RWPE2 (cell line): ENCODE data around the gene PNCK.
"Not testable (repeated sequence)": the region's sequence is repeated elsewhere in the genome, so short reads cannot be mapped to it uniquely, and the experiment has no call there.

Source experiments
- ATAC-seq: fragments of 200-7000 bp; cut with Tn5 transposase; 3 replicates; pipeline ENCODE4 v1.9.1; 2021; ENCODE audit warnings: low read depth
- DNase-seq: peaks from one replicate; pipeline ENCODE4 v3.0.0-alpha.2; 2020; ENCODE audit warnings: low spot score
- H3K27ac ChIP-seq: fragments of 450-650 bp; 2 replicates; pipeline ENCODE4 v1.5.1; 2017; ENCODE audit warnings: mild to moderate bottlenecking; ENCODE audit not compliant: poor library complexity, severe bottlenecking
- H3K27me3 ChIP-seq: fragments of 250-450 bp; sonication (Bioruptor Pico); 2 replicates; pipeline ENCODE4 v1.5.1; 2021; ENCODE audit warnings: mild to moderate bottlenecking, moderate library complexity; ENCODE audit not compliant: insufficient read depth, poor library complexity, severe bottlenecking
- H3K36me3 ChIP-seq: fragments of 250-450 bp; sonication (Bioruptor Pico); 2 replicates; pipeline ENCODE4 v1.5.1; 2020; ENCODE audit warnings: low read depth, mild to moderate bottlenecking, moderate library complexity
- H3K4me1 ChIP-seq: fragments of 250-450 bp; sonication (Bioruptor Pico); 2 replicates; pipeline ENCODE4 v1.5.1; 2021; ENCODE audit warnings: mild to moderate bottlenecking, moderate library complexity; ENCODE audit not compliant: insufficient read depth, poor library complexity, severe bottlenecking
- H3K4me3 ChIP-seq: fragments of 250-450 bp; sonication (Bioruptor Pico); 2 replicates; pipeline ENCODE4 v1.5.1; 2021; ENCODE audit warnings: mild to moderate bottlenecking, moderate library complexity; ENCODE audit not compliant: severe bottlenecking
- H3K9me3 ChIP-seq: fragments of 250-450 bp; sonication (Bioruptor Pico); 2 replicates; pipeline ENCODE4 v1.5.1; 2021; ENCODE audit warnings: mild to moderate bottlenecking, moderate library complexity; ENCODE audit not compliant: severe bottlenecking
- CTCF ChIP-seq: fragments of 450-650 bp; IDR thresholded peaks from one replicate; pipeline ENCODE4 v1.5.1; 2017; ENCODE audit warnings: mild to moderate bottlenecking, moderate library complexity; ENCODE audit not compliant: poor library complexity, severe bottlenecking

PNCK gene

GRCh38 chrX:153696100-153696499 lies 22.5 kb upstream of the PNCK start:
- ATAC-seq (no peak), DNase-seq (no peak)
- no peaks in the 10 kb centered on the region for H3K9me3 ChIP-seq
- H3K36me3 ChIP-seq: peaks cover 5% of the 10 kb centered on the region; the same call in 1 of the 2 replicates
- TF ChIP-seq CTCF: no peak
- no peak overlapping the region for H3K27ac ChIP-seq
- no peaks in the 10 kb centered on the region for H3K4me1 ChIP-seq
- no peak overlapping the region for H3K4me3 ChIP-seq
- no peaks in the 10 kb centered on the region for H3K27me3 ChIP-seq

DNA sequence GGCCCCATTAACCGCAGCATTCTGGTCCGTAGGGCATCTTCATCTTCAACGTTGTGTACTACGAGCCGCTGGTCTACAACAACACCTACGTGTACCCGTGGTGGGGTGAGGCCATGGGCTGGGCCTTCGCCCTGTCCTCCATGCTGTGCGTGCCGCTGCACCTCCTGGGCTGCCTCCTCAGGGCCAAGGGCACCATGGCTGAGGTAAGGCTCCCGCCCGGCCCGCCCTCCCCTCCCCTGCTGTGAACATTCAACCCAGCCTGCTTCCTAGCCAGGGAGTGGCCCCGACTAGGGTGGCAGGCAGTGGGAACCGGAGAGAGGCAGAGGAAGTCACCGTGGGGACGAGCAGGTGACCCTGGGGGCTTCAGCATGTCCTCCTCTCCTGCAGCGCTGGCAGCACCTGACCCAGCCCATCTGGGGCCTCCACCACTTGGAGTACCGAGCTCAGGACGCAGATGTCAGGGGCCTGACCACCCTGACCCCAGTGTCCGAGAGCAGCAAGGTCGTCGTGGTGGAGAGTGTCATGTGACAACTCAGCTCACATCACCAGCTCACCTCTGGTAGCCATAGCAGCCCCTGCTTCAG lies 21.2 kb upstream of the PNCK start:
- Histone ChIP-seq H3K4me1 (no peaks in the 10 kb centered on the region), H3K27ac (no peak overlapping the region), H3K4me3 (no peak overlapping the region), H3K27me3 (no peaks in the 10 kb centered on the region), H3K36me3 (peaks cover 5% of the 10 kb centered on the region; the same call in 1 of the 2 replicates), H3K9me3 (no peaks in the 10 kb centered on the region)
- ATAC-seq: no peak
- DNase-seq: no peak
- no peak for TF ChIP-seq CTCF

- not testable (repeated sequence) for H3K36me3 ChIP-seq, ATAC-seq, H3K9me3 ChIP-seq, H3K27me3 ChIP-seq, H3K4me3 ChIP-seq, H3K4me1 ChIP-seq, H3K27ac ChIP-seq, DNase-seq
Observed at GRCh38 chrX:153694256-153694655, 20.6 kb upstream of the PNCK start.

DNA sequence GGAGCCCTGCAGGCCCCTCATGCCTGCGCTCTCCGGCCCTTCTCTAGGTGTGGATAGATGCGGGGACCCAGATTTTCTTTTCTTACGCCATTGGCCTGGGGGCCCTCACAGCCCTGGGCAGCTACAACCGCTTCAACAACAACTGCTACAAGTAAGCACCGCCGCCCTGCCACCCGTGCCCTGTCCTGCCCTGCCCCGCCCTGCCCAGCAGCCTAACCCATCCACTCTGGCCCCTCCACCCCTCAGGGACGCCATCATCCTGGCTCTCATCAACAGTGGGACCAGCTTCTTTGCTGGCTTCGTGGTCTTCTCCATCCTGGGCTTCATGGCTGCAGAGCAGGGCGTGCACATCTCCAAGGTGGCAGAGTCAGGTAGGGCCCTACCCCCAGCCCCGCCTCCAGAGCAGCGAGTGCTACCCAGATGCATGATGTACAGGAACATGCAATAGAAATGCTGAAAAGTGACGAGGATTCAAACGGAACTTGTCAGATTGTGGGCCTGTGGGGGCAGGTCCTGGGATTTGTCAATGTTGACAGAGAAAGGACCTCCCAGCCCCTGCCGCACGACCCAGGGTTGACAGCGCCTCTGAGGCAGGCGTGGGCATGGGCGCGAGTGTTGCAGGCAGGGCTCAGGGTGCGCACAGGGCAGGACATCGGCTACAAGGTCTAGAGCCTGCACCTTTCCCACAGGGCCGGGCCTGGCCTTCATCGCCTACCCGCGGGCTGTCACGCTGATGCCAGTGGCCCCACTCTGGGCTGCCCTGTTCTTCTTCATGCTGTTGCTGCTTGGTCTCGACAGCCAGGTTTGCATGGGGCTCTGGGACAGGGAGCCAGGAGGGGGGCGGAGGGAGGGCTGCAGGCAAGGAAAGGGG lies 19.8 kb upstream of the PNCK start:
- no peaks in the 10 kb centered on the region for H3K9me3 ChIP-seq
- no peak overlapping the region for H3K4me3 ChIP-seq
- H3K27ac ChIP-seq: no peak overlapping the region
- DNase-seq: no peak
- no peak for TF ChIP-seq CTCF
- H3K36me3 ChIP-seq: peaks cover 5% of the 10 kb centered on the region; the same call in 1 of the 2 replicates
- no peak for ATAC-seq
- no peaks in the 10 kb centered on the region for H3K27me3 ChIP-seq
- H3K4me1 ChIP-seq: no peaks in the 10 kb centered on the region

DNA sequence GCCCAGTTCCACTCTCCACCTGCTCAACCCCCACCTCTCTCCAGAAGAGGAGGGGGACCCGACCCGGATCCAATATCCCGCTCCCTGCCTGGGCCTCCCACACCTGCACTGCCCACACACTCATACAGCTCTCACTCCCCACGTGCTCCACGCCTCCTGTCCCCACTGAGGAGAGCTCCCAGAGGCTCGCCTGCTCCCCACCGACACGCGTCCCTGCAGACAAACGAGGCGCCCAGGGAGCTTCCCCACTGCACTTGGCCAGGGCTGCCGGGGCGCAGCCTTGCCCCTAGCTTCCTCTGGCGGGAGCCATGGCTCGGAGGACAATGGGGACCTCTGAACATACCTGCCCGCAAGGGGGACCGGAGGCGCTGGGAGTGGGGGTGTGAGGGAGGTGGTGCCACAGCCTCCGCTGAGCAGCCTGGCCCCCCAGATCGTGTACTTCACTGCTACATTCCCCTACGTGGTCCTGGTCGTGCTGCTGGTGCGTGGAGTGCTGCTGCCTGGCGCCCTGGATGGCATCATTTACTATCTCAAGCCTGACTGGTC lies 19.1 kb upstream of the PNCK start:
- H3K9me3 ChIP-seq: no peaks in the 10 kb centered on the region
- no peaks in the 10 kb centered on the region for H3K27me3 ChIP-seq
- no peak for ATAC-seq
- no peak for TF ChIP-seq CTCF
- H3K36me3 ChIP-seq: peaks cover 5% of the 10 kb centered on the region; the same call in 1 of the 2 replicates
- H3K27ac ChIP-seq: no peak overlapping the region
- no peak overlapping the region for H3K4me3 ChIP-seq
- DNase-seq: no peak
- no peaks in the 10 kb centered on the region for H3K4me1 ChIP-seq
